Adrenal gland (tissue), 12 donors: Measurements from ENCODE around the gene CHD1. TPM values are rescaled to one million over a fixed set of nuclear protein-coding genes. Genes with fewer than 3 reads are reported as not detected.

Experiments used
- DNase-seq, 7 donors: peaks; one replicate each; pipeline ENCODE4 v3.0.0-alpha.2; 2019 to 2020
- H3K27ac ChIP-seq, 5 donors: fragments of 200-600 bp; sonication (generic) in 4 of 5; 1 replicate in 3 of 5; 2 replicates in 2 of 5; pipeline versions ENCODE4 v1.5.1 to v1.8.0; 2016 to 2020; ENCODE audit warnings: mild to moderate bottlenecking in 1 of 5
- H3K27me3 ChIP-seq: fragments of 200-600 bp; 2 replicates; pipeline ENCODE4 v1.8.0; 2021
- H3K36me3 ChIP-seq, 2 donors: fragments of 200-600 bp; replicated peaks in 1 of 2; 1 replicate in 1 of 2; 2 replicates in 1 of 2; pipeline versions ENCODE4 v1.5.1 to v1.8.0; 2018 to 2022
- H3K4me1 ChIP-seq, 2 donors: fragments of 200-600 bp; replicated peaks in 1 of 2; 1 replicate in 1 of 2; 2 replicates in 1 of 2; pipeline versions ENCODE4 v1.5.1 to v1.8.0; 2018 to 2021
- H3K4me3 ChIP-seq, 4 donors: fragments of 200-600 bp; sonication (generic) in 3 of 4; one replicate each; pipeline ENCODE4 v1.5.1; 2016 to 2018
- H3K9me3 ChIP-seq, 3 donors: fragments of 200-600 bp; sonication (generic) in 1 of 3; replicated peaks in 1 of 3; 1 replicate in 2 of 3; 2 replicates in 1 of 3; pipeline versions ENCODE4 v1.5.1 to v1.8.0; 2016 to 2021
- CTCF ChIP-seq, 6 experiments: fragments of 450-650 bp in 4 of 6; fragments of 200-600 bp in 2 of 6; sonication (generic) in 1 of 6; IDR thresholded peaks; 1 replicate in 5 of 6; 2 replicates in 1 of 6; pipeline versions ENCODE4 v1.5.1 to v1.8.0; 2016 to 2021; ENCODE audit warnings: antibody characterized with exemption in 6 of 6, mild to moderate bottlenecking in 2 of 6, moderate library complexity in 1 of 6
- POLR2A ChIP-seq, 2 donors: fragments of 450-650 bp; IDR thresholded peaks; one replicate each; pipeline ENCODE4 v1.6.1; 2017; ENCODE audit warnings: antibody characterized with exemption in 2 of 2, mild to moderate bottlenecking in 2 of 2, moderate library complexity in 1 of 2
- WGBS, 4 donors: extraction: QIAGEN DNeasy Blood & Tissue Kit in 2 of 4; methylation state at CpG; one replicate each; pipeline versions ENCODE4 v1.1.5 to v1.1.7; 2013 to 2017; 5-methylcytosine and 5-hydroxymethylcytosine counted together
- intact Hi-C, 2 donors: fragments of 100-400 bp; cut with DNase I; formaldehyde crosslinking; loops; one replicate each; pipeline versions ENCODE4 v1.14.1 to v1.15.0; 2022 to 2023
- polyA plus RNA-seq, 3 donors: library from polyadenylated mRNA; stranded (reverse); fragments of 200-250 nt in 2 of 3; fragments of 350-450 nt in 1 of 3; fragmentation: Illumina TruSeq in 1 of 3; extraction: RNeasy Lipid Tissue Mini Kit (QIAGEN cat#74804) in 1 of 3; gene quantifications; one replicate each; pipeline ENCODE4 v1.2.3, GENCODE V29; 2013 to 2014
- total RNA-seq, 9 donors: library from RNA; depleted of rRNA in 4 of 9; stranded (reverse); fragments of >200 nt in 4 of 9; fragments of 120-200 nt in 1 of 9; fragmentation: NEBNext Ultra II Directional in 1 of 9; extraction: Animal tissue kit (Norgen Biotek cat#: 25700) in 1 of 9; gene quantifications; one replicate each; pipeline versions ENCODE4 v1.1.0 to v1.2.4, GENCODE V29; 2013 to 2023
- donor health status: healthy with polysubstance abuse.
- donor health status: Bipolar disorder and iron deficiency.
- donor health status: DM: yes; HTN: yes; CAD: no.
- donor health status: DM: no; HTN: no; CAD: no.
- donor health status: DM: no; HTN: no; CAD: no.
- donor health status: DM: yes; HTN: yes; CAD: no.

The CHD1 gene
- total and polyA plus RNA-seq, 12 donors, result 16.0 to 64.9 (median 27.9) TPM

DNA sequence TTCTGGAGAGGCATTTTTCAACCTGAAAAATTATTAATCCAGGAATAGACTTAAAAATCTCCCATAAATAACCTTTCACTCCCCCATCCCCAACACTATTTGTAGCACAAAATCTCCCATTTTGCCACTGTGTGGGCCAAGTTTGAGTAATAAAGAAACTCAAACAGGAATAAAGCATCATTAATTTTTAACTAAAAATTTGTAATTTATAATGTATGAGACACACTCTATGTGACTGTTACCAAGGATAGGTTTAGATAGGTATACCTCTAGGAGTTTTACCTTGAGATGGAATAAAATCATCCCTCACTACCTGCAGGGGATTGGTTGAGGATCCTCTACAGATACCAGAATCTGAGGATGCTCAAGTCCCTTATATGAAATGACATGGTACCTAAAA is 30.1 kb downstream of the CHD1 start:
- TF ChIP-seq POLR2A (IDR thresholded peaks at IDR 0.05) (no peak), CTCF (IDR thresholded peaks at IDR 0.05) (no peak)
- Histone ChIP-seq H3K4me3 (no peak overlapping the region), H3K27me3 (no peaks in the 10 kb centered on the region), H3K27ac (no peak overlapping the region), H3K9me3 (no peaks in the 10 kb centered on the region), H3K36me3 (peaks cover 0 to 79% of the 10 kb centered on the region in 2 donors), H3K4me1 (peaks cover 0 to 5% of the 10 kb centered on the region in 2 donors)
- DNase-seq, result no peak
- intact Hi-C loops, result no loop called here

DNA sequence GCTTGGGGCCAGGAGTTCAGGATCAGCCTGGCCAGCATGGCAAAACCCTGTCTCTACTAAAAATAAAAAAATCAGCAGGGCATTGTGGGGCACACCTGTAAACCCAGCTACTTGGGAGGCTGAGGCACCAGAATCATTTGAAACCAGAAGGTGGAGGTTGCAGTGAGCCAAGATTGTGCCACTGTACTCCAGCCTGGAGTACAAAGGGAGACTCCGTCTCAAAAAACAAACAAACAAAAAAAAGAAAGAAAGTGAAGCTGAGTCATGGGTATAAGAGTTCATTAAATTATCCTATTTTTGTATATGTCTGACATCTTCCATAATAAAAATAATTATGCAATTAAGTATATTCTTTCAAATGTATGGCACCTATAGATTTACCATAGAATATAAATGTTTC is 37.2 kb downstream of the CHD1 start:
- no peak overlapping the region for H3K27ac ChIP-seq
- DNase-seq, result no peak
- intact Hi-C loops, result no loop called here
- no peak for TF ChIP-seq CTCF (IDR thresholded peaks at IDR 0.05)
- H3K27me3 ChIP-seq, result no peaks in the 10 kb centered on the region
- H3K9me3 ChIP-seq, result no peaks in the 10 kb centered on the region
- no peaks in the 10 kb centered on the region for H3K4me1 ChIP-seq
- no peak overlapping the region for H3K4me3 ChIP-seq
- WGBS, 4 donors, result 90 to 100% (median 97%) methylated on average over 1 of the region's 1 CpG
- peaks cover 0 to 63% of the 10 kb centered on the region in 2 donors for H3K36me3 ChIP-seq

DNA sequence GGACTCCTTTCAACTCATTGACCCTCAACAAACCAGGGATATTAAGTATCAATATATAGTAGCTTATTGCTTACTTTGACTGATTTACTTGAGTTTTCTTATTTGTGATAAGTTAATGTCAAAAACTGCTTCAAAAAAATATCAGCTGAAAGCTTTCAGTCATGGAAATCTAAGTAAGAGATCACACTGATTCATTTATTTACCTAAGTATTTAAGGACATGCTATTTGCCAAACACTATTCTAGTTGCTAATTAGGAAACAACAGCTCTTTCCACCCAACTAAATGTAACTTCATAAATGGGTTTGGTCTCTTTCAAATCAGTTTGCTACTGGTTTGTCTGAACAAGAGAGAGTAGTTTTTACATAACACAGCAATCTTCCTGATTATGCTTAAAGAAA is 48.2 kb downstream of the CHD1 start:
- H3K36me3 ChIP-seq, result peaks cover 0 to 54% of the 10 kb centered on the region in 2 donors
- no peak overlapping the region for H3K4me3 ChIP-seq
- no peak for DNase-seq
- TF ChIP-seq POLR2A (IDR thresholded peaks at IDR 0.05) (no peak), CTCF (IDR thresholded peaks at IDR 0.05) (no peak)
- H3K4me1 ChIP-seq, result peaks cover 0 to 8% of the 10 kb centered on the region in 2 donors
- no peaks in the 10 kb centered on the region for H3K27me3 ChIP-seq
- H3K27ac ChIP-seq, result no peak overlapping the region
- intact Hi-C loops, result no loop called here
- H3K9me3 ChIP-seq, result peaks cover 0 to 7% (median 0%) of the 10 kb centered on the region in 3 donors

GRCh38 chr5:98880151-98880550 is 48.7 kb downstream of the CHD1 start:
- 28 to 75% (median 40%) methylated on average over 3 of the region's 3 CpGs for WGBS, 4 donors
- peaks cover 0 to 8% of the 10 kb centered on the region in 2 donors for H3K4me1 ChIP-seq
- no peak overlapping the region for H3K27ac ChIP-seq
- peaks cover 0 to 7% (median 0%) of the 10 kb centered on the region in 3 donors for H3K9me3 ChIP-seq
- H3K36me3 ChIP-seq, result peaks cover 0 to 50% of the 10 kb centered on the region in 2 donors
- no peak overlapping the region for H3K4me3 ChIP-seq
- TF ChIP-seq POLR2A (IDR thresholded peaks at IDR 0.05), result no peak
- TF ChIP-seq CTCF (IDR thresholded peaks at IDR 0.05), result no peak
- H3K27me3 ChIP-seq, result no peaks in the 10 kb centered on the region
- DNase-seq, result no peak
- intact Hi-C loops, result no loop called here
